K562 (cell line): Measurements from ENCODE around the gene HS3ST3A1. TPM values are rescaled to one million over a fixed set of nuclear protein-coding genes. Genes with fewer than 3 reads are reported as not detected.

ENCODE experiments used
- ATAC-seq: fragments of 200-7000 bp; cut with Tn5 transposase; 3 replicates; pipeline ENCODE4 v1.9.1; 2020; ENCODE audit warnings: moderate library complexity
- BruUV-seq: library from RNA; stranded (reverse); fragments of 400-500 nt; replicated peaks from 2 replicates; lab custom pipeline; 2021; lab: Mats Ljungman, UMichigan
- CTCF ChIA-PET: fragments of 300-600 bp; formaldehyde crosslinking; extraction: SDS; loops from one replicate; lab custom pipeline; 2021; ENCODE audit warnings: low intra/inter-chr PET ratio; lab: Yijun Ruan, JAX
- POLR2A ChIA-PET: fragments of 300-600, 350-650 bp; sonication (Branson Sonifier 250); formaldehyde crosslinking; extraction: SDS; loops from one replicate; lab custom pipeline; 2021; ENCODE audit warnings: antibody characterized with exemption, inconsistent platforms; lab: Yijun Ruan, JAX
- DNase-seq, 4 experiments: peaks; one replicate each; pipeline versions ENCODE4 v3.0.0 to v3.0.0-alpha.2; 2011 to 2018; ENCODE audit warnings: low spot score in 3 of 4, mixed read lengths in 3 of 4; ENCODE audit errors: extremely low read depth in 1 of 4
- FAIRE-seq: peaks from 2 replicates; lab custom pipeline; 2011; peaks lifted over from hg19 to GRCh38; lab: Jason Lieb, UNC
- H2AFZ ChIP-seq: 2 replicates; pipeline ENCODE4 v1.6.0; 2011; ENCODE audit warnings: low read depth, low read length, control low read depth, inconsistent platforms
- H3K27ac ChIP-seq: fragments of 200-600 bp; 3 replicates; pipeline ENCODE4 v1.8.0; 2011; ENCODE audit warnings: low read depth, mild to moderate bottlenecking, control low read depth, inconsistent platforms, low read length, moderate library complexity, mixed read lengths; ENCODE audit errors: extremely low read depth
- H3K27me3 ChIP-seq, 2 experiments: fragments of 300-600 bp in 1 of 2; 2 replicates in 1 of 2; 3 replicates in 1 of 2; pipeline versions ENCODE4 v1.6.0 to v1.8.0; 2011; ENCODE audit warnings: inconsistent platforms in 2 of 2, low read length in 2 of 2, mild to moderate bottlenecking in 1 of 2, mixed read lengths in 1 of 2, moderate library complexity in 1 of 2; ENCODE audit not compliant: control insufficient read depth in 2 of 2, insufficient read depth in 2 of 2
- H3K36me3 ChIP-seq: fragments of 300-600 bp; 3 replicates; pipeline ENCODE4 v1.8.0; 2011; ENCODE audit warnings: mild to moderate bottlenecking, low read length, inconsistent platforms; ENCODE audit not compliant: control insufficient read depth, insufficient read depth
- H3K4me1 ChIP-seq, 2 experiments: fragments of 200-600 bp in 1 of 2; replicated peaks in 1 of 2; 2 replicates in 1 of 2; 3 replicates in 1 of 2; pipeline versions ENCODE4 v1.5.1 to v1.8.0; 2011; ENCODE audit warnings: inconsistent platforms in 2 of 2, low read length in 2 of 2, mild to moderate bottlenecking in 1 of 2, mixed read lengths in 1 of 2, moderate library complexity in 1 of 2; ENCODE audit not compliant: control insufficient read depth in 2 of 2, insufficient read depth in 2 of 2
- H3K4me2 ChIP-seq: 2 replicates; pipeline ENCODE4 v1.6.1; 2011; ENCODE audit warnings: low read length, control low read depth, inconsistent platforms, mixed read lengths; ENCODE audit not compliant: insufficient read depth
- H3K4me3 ChIP-seq: fragments of 200-600 bp; sonication (generic), shearing (Covaris generic); 2 replicates; pipeline ENCODE4 v1.5.1; 2016; ENCODE audit warnings: control low read depth, inconsistent platforms
- H3K79me2 ChIP-seq: fragments of 200-600 bp; 3 replicates; pipeline ENCODE4 v1.8.0; 2011; ENCODE audit warnings: low read length, inconsistent platforms; ENCODE audit not compliant: control insufficient read depth, insufficient read depth
- H3K9ac ChIP-seq, 2 experiments: 2 replicates each; pipeline versions ENCODE4 v1.6.0 to v1.6.1; 2011; ENCODE audit warnings: low read depth in 2 of 2, low read length in 2 of 2, control low read depth in 1 of 2, inconsistent platforms in 1 of 2, mild to moderate bottlenecking in 1 of 2, mixed read lengths in 1 of 2; ENCODE audit not compliant: insufficient read depth in 1 of 2
- H3K9me1 ChIP-seq: one replicate; pipeline ENCODE4 v1.6.0; 2011; ENCODE audit warnings: inconsistent platforms, mild to moderate bottlenecking, low read length, moderate library complexity; ENCODE audit not compliant: control insufficient read depth, insufficient read depth
- H3K9me3 ChIP-seq: replicated peaks from 2 replicates; pipeline ENCODE4 v1.5.1; 2011; ENCODE audit warnings: low read depth, low read length, inconsistent platforms; ENCODE audit not compliant: control insufficient read depth, insufficient read depth
- H4K20me1 ChIP-seq: replicated peaks from 2 replicates; pipeline ENCODE4 v1.6.1; 2011; ENCODE audit warnings: low read length, inconsistent platforms, mixed read lengths; ENCODE audit not compliant: control insufficient read depth, insufficient read depth
- CAMTA2 ChIP-seq: fragments of 250-450 bp; sonication (Bioruptor Pico); conservative IDR thresholded peaks from 2 replicates; pipeline ENCODE4 v1.5.1; 2022
- CEBPB ChIP-seq: fragments of 450-650 bp; IDR thresholded peaks from 2 replicates; pipeline ENCODE4 v1.6.1; 2016; ENCODE audit warnings: missing genetic modification characterization, missing compliant biosample characterization
- CEBPG ChIP-seq, 3 experiments: fragments of 200-800 bp in 1 of 3; sonication (Bioruptor generic) in 1 of 3; sonication (generic) in 1 of 3; formaldehyde crosslinking in 1 of 3; IDR thresholded peaks in 2 of 3; conservative IDR thresholded peaks in 1 of 3; 2 replicates each; pipeline versions ENCODE4 v1.6.1 to v1.8.0; 2016 to 2022; ENCODE audit warnings: missing compliant biosample characterization in 2 of 3, missing genetic modification characterization in 2 of 3, mild to moderate bottlenecking in 1 of 3, missing genetic modification reagents in 1 of 3
- E4F1 ChIP-seq: fragments of 250-450 bp; sonication (Bioruptor Pico); IDR thresholded peaks from 2 replicates; pipeline ENCODE4 v1.5.0; 2021; ENCODE audit warnings: mild to moderate bottlenecking, borderline replicate concordance
- EP400 ChIP-seq: fragments of 450-650 bp; IDR thresholded peaks from 2 replicates; pipeline ENCODE4 v1.6.1; 2017; ENCODE audit warnings: antibody characterized with exemption, mild to moderate bottlenecking, moderate library complexity
- SRF ChIP-seq, 2 experiments: fragments of 250-450, 450-650 bp in 1 of 2; sonication (Bioruptor Pico) in 1 of 2; sonication (generic) in 1 of 2; formaldehyde crosslinking; IDR thresholded peaks; 2 replicates each; pipeline versions ENCODE4 v1.5.0 to v1.5.1; 2020 to 2022; ENCODE audit warnings: mild to moderate bottlenecking in 1 of 2, missing genetic modification reagents in 1 of 2
- ZNF584 ChIP-seq: fragments of 200-800 bp; sonication (Bioruptor generic); IDR thresholded peaks from 2 replicates; pipeline ENCODE4 v1.6.1; 2016; ENCODE audit warnings: low read depth, mild to moderate bottlenecking, missing genetic modification characterization, missing compliant biosample characterization
- WGBS: fragments of 100-300 bp; shearing (Covaris generic); methylation state at CpG from one replicate; pipeline ENCODE4 v1.1.6; 2016; ENCODE audit warnings: low coverage, mixed read lengths; ENCODE audit not compliant: insufficient coverage; ENCODE audit errors: missing lambda C conversion rate; 5-methylcytosine and 5-hydroxymethylcytosine counted together
- in situ Hi-C: fragments of 300-500 bp; cut with MboI; formaldehyde crosslinking; loops from 4 replicates; pipeline ENCODE4 v1.15.0; 2018; ENCODE audit warnings: inconsistent platforms, mixed read lengths
- intact Hi-C: fragments of 100-400 bp; cut with micrococcal nuclease; formaldehyde crosslinking; loops from 2 replicates; pipeline ENCODE4 v1.14.2; 2022
- polyA plus RNA-seq, 8 experiments: library from polyadenylated mRNA; depleted of rRNA in 4 of 8; stranded (reverse) in 5 of 8; unstranded in 3 of 8; fragments of >200 nt; fragmentation: Nextera tagmentation in 2 of 8; fragmentation: Illumina TruSeq in 1 of 8; extraction: Ambion mirVana in 2 of 8; extraction: Trizol in 1 of 8; gene quantifications; 2 replicates each; pipeline versions ENCODE4 v1.2.1 to v1.2.3, GENCODE V29; 2011 to 2014; ENCODE audit warnings: inconsistent platforms in 1 of 8, missing spikeins in 1 of 8
- total RNA-seq, 7 experiments: library from RNA; depleted of rRNA in 6 of 7; stranded (reverse); fragments of >200 nt in 6 of 7; fragmentation: Illumina TruSeq in 2 of 7; extraction: Trizol in 2 of 7; gene quantifications; 2 replicates each; pipeline versions ENCODE4 v1.2.1 to v1.2.3, GENCODE V29; 2011 to 2021; ENCODE audit warnings: low replicate concordance in 1 of 7
- TF ChIP-seq, protein P1 (sequence below): fragments of 250-450 bp; sonication (Bioruptor Pico); IDR thresholded peaks from 2 replicates; pipeline ENCODE4 v1.5.0; 2020; ENCODE audit warnings: mild to moderate bottlenecking
- TF ChIP-seq, protein P2 (sequence below): fragments of 450-650 bp; formaldehyde crosslinking; IDR thresholded peaks from 2 replicates; pipeline ENCODE4 v1.4.0; 2022; ENCODE audit warnings: missing genetic modification characterization

Gene HS3ST3A1
- total and polyA plus RNA-seq, 9 of the 15 experiments (the other 6 are each of a cell fraction or from before 2014, with no cell fraction given): 0.25 to 14.8 (median 2.3) TPM

DNA sequence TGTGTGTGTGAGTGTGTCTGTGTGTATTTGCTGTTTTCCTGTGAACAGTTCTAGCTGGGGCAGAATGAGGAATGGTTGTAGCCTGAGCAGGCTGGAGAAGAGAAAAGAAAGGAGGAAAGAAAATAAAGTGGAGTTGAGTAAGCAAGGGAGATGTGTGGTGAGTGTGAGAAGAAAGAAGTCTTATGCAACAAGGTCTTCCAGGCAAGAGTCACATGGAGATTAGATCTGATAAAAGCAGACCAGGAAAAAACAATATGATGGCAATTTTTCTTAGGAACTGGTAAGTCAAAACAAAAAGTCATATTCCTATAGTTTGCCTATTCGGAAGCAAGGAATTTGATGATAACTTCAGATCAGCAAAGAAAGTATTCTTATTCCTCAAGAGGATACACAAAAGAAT lies 125.0 kb downstream of the HS3ST3A1 start:
- BruUV-seq: no TSS peak
- TF ChIP-seq CEBPB (tag) (peak; percentile 57; the same call in 1 of the 2 replicates), SRF (CRISPR knock-in tag; IDR thresholded peaks at IDR 0.05) (no peak), EP400 (0 out of 2 replicates have a peak, but pooled peaks have one; percentile 10), ZNF584 (CRISPR knock-in tag) (0 out of 2 replicates have a peak, but pooled peaks have one; percentile 17), CAMTA2 (no peak), CEBPG (CRISPR knock-in tag; IDR thresholded peaks at IDR 0.05) (no peak), CEBPG (tag; conservative IDR thresholded peaks at IDR 0.05 in 1 of 2, IDR thresholded peaks at IDR 0.05 in 1 of 2) (peak; percentile 54 to 83), E4F1 (CRISPR knock-in tag) (0 out of 2 replicates have a peak, but pooled peaks have one; percentile 36)
- TF ChIP-seq, protein P1, sequence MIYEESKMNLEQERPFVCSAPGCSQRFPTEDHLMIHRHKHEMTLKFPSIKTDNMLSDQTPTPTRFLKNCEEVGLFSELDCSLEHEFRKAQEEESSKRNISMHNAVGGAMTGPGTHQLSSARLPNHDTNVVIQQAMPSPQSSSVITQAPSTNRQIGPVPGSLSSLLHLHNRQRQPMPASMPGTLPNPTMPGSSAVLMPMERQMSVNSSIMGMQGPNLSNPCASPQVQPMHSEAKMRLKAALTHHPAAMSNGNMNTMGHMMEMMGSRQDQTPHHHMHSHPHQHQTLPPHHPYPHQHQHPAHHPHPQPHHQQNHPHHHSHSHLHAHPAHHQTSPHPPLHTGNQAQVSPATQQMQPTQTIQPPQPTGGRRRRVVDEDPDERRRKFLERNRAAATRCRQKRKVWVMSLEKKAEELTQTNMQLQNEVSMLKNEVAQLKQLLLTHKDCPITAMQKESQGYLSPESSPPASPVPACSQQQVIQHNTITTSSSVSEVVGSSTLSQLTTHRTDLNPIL: peak; percentile 55; the same call in 1 of the 2 replicates
- TF ChIP-seq, protein P2, sequence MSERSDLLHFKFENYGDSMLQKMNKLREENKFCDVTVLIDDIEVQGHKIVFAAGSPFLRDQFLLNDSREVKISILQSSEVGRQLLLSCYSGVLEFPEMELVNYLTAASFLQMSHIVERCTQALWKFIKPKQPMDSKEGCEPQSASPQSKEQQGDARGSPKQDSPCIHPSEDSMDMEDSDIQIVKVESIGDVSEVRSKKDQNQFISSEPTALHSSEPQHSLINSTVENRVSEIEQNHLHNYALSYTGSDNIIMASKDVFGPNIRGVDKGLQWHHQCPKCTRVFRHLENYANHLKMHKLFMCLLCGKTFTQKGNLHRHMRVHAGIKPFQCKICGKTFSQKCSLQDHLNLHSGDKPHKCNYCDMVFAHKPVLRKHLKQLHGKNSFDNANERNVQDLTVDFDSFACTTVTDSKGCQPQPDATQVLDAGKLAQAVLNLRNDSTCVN (CRISPR knock-in tag): 0 out of 2 replicates have a peak, but pooled peaks have one; percentile 23

More for the DNA sequence above, 125.0 kb downstream of the HS3ST3A1 start:
- in situ Hi-C loops: no loop called here
- H3K27me3 ChIP-seq: no peaks in the 10 kb centered on the region
- FAIRE-seq (no peak), DNase-seq (no peak), ATAC-seq (no peak; the same call in 2 of the 3 replicates)
- no peak overlapping the region for H3K27ac ChIP-seq
- intact Hi-C loops: no loop called here
- CTCF ChIA-PET: no interaction called here
- no peaks in the 10 kb centered on the region for H3K9me1 ChIP-seq
- 0 out of 2 replicates have a peak overlapping the region, but pooled peaks have one; percentile 32 for H2AFZ ChIP-seq
- no peaks in the 10 kb centered on the region for H3K36me3 ChIP-seq
- peaks cover 0 to 21% of the 10 kb centered on the region in 2 experiments; a peak in 4 of 5 replicates for H3K4me1 ChIP-seq
- H4K20me1 ChIP-seq: no peaks in the 10 kb centered on the region
- H3K9ac ChIP-seq: no peak overlapping the region
- no peak overlapping the region for H3K4me3 ChIP-seq
- peaks cover 3% of the 10 kb centered on the region; the same call in 1 of the 2 replicates for H3K9me3 ChIP-seq
- H3K4me2 ChIP-seq: no peak overlapping the region
- no peaks in the 10 kb centered on the region for H3K79me2 ChIP-seq
- WGBS: 50% methylated on average over 1 of the region's 1 CpG
- POLR2A ChIA-PET: no interaction called here
